Activated CD4-positive, alpha-beta T cell treated with anti-CD3 and anti-CD28 coated beads for 1 hour (primary cell): ENCODE results near the gene ADGRF5.

ENCODE experiments used
- DNase-seq: peaks from one replicate; pipeline ENCODE4 v3.0.0-alpha.2; 2020

ADGRF5 gene

DNA sequence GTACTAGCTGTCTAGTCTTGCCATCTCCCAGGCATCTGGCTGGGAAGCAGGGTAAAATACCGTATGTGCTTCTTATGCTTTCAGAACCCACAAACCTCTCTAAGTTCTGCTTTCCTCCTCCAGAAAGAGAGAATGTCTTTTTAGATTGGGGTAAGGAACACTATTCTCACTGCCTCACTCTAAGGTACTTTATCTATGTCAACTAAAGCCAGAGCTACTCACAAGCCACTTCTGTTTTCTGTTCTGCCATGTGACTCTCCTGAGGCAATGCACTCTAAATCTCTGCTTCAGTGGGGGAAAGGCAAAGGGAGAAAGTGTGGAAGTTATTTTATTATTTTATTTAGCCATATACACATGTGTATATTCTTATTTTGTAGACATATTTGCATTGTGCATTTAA is 112.9 kb downstream of the ADGRF5 start:
- no peak for DNase-seq
